Smooth muscle cell of the brain vasculature (primary cell): ENCODE measurements around the gene BNC2.

Experiments used
- DNase-seq: peaks from one replicate; pipeline ENCODE4 v3.0.0-alpha.2; 2012; ENCODE audit warnings: low read depth, low spot score

BNC2 gene

DNA sequence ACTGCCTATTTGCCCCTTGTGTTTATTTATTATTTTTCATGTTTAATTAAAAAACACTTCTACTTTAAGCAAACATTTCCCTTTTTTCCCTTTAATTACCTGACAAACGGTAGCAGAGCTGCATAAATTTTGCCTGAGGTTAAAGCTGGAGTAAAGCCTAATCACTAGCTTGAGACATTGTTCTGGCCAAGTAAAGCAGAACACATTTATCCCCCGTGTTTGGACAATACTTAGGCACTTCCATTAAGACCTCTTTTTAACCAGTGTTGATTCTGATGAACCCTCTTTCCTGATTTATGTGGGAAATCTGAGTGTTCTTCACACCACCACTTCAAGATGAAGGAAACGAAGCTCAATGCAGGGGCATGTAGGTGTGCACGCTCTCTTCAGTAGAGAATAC lies 54.5 kb downstream of the BNC2 start:
- no peak for DNase-seq

GRCh38 chr9:16815079-16815478 lies 55.4 kb downstream of the BNC2 start:
- DNase-seq = no peak

DNA sequence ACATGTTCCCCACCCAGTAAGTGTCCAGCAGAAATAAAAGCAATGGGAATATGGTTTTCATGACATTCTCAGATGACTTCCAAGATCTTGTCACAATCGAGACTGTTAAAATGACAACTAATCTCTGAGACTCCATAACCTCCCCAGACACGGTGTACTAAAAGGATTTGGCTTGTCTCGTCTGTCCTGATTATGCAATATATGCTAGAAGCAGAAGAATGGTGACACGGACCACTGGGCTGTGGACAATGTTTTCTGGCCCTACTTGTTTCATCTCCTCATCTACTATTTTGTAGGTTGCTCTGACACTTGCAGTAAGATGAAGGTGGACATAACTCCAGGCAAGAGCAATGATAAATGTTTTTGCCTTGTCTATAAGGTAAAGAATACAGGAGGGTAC lies 56.6 kb downstream of the BNC2 start:
- no peak for DNase-seq

GRCh38 chr9:16811987-16812685 lies 58.3 kb downstream of the BNC2 start:
- DNase-seq = no peak

DNA sequence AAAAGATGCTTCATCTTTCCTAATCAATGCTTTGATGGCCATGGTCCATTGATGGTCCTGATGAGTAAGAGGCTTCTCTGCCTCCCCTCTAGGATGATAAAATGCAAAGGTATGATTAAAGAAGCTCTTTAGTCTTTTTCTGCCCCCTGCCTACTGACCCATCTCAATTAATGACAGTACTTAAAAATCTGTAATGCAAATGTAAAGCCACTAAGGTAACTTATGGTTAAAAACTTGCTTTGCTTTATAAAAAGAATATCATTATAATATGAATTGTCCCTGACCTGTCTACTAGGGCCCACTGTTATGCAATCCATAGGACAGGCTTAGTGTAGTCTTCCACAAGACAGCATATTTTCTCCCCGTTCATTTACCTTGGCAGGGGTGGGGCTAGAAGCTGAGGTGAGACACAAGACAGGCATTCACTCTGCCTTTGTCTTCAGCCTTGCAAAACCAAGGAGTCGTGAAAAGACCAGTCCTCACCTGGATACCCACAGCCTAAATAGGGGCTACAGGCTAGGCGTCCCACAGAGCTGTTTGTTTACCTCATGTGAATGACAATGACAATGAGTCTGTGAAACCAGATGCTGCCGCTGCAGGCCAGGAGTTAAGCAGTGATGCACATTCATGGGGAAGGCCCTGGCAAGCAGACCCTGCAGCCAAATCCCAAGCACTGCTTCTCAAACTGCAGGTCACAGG lies 60.4 kb downstream of the BNC2 start:
- DNase-seq = no peak

- DNase-seq = no peak
Measured at GRCh38 chr9:16806674-16807073, 63.8 kb downstream of the BNC2 start.

DNA sequence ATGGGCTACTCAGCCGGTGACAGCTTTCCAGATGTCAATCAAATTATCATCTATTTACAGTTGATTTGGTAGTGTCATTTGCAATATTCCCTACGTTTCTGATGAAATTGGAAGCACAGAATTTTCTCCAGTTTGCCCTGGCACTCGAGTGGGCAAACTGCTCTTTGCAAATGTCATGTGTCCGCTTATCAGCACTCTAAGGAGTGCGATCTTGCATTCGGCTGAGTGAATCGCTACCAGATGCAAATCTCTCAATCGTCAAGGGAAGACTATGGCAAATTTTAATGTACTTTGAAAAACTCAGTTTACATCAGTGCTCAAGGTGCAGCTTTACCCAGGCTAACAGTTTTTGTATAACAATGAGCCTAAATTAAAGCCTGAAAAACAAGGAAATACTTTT lies 66.8 kb downstream of the BNC2 start:
- no peak for DNase-seq

DNA sequence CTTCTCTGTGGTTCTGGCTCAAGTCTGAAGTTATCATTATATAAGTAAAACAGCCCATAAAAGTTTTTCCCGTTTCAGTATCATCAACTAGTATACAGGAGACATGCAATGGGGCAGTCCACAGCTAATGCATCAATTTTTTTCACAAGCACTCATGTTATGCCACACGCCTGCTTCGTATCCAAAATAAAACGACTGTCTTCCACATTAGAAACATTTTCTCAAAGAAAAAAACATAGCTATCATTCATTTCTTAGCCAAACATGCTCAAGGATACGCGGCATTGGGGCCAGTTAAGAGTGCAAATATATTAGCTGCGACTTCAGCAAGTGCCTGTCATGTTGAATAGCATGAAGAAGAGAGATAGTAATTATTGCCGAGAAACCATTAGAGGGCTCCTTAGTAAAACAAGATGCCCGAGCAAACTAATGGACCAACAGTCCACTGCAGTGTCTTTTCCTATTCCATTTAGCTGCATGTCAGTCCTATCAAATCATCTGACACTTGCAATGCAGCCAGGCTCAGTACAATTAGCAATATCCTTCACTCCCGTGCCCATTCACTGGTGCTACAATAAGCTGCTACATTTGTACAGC lies 68.5 kb downstream of the BNC2 start:
- DNase-seq = no peak

- no peak for DNase-seq
Measured at GRCh38 chr9:16796304-16796825, 74.1 kb downstream of the BNC2 start.

GRCh38 chr9:16794871-16795639 lies 75.4 kb downstream of the BNC2 start:
- no peak for DNase-seq

- no peak for DNase-seq
Measured at GRCh38 chr9:16794103-16794502, 76.4 kb downstream of the BNC2 start.

- DNase-seq = no peak
Measured at GRCh38 chr9:16787724-16788123, 82.7 kb downstream of the BNC2 start.

DNA sequence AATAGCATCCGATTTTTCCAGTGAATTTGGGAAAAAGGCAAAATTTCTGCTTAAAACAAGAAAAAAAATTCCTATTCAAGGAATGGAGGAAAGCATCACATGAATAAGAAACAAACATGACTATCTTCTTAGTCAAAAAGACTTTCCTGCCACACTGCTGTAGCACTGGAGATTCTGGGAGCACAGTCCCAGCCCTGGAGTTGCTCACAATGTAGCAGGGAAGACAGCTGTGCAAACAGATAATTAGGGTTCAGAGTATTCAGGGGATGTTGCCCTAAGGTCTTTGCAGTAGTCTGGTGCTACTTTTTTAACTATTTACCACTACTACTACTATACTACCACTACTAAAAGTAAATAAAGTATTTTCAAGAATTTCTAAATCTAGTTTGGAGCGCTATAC lies 86.5 kb downstream of the BNC2 start:
- DNase-seq = no peak

GRCh38 chr9:16782490-16782889 lies 88.0 kb downstream of the BNC2 start:
- DNase-seq = no peak

GRCh38 chr9:16775330-16775729 lies 95.1 kb downstream of the BNC2 start:
- no peak for DNase-seq

GRCh38 chr9:16773617-16774016 lies 96.9 kb downstream of the BNC2 start:
- no peak for DNase-seq

- no peak for DNase-seq
Measured at GRCh38 chr9:16773116-16773515, 97.4 kb downstream of the BNC2 start.

GRCh38 chr9:16771356-16771755 lies 99.1 kb downstream of the BNC2 start:
- no peak for DNase-seq

GRCh38 chr9:16769291-16769690 lies 101.2 kb downstream of the BNC2 start:
- DNase-seq = no peak

- no peak for DNase-seq
Measured at GRCh38 chr9:16768816-16769215, 101.7 kb downstream of the BNC2 start.

DNA sequence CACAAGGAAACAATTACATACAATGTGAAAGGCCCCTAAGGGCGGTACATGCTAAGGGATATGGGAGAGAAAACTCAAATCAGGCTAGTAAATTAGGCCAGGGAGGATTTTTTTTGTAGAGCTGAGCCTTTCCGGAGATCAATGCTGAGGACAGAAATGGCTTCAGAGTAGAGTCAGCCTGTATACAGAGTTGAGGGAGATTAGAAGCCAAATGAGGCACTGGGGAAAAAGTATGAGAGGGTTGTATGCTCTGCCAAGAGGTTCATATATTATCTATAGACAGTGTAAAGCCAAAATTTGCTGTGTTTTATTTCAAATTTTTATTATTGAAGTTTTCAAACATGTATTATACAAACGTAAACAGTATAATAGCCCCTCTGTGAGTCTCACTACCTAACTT lies 103.1 kb downstream of the BNC2 start:
- DNase-seq = no peak

GRCh38 chr9:16763946-16764345 lies 106.5 kb downstream of the BNC2 start:
- DNase-seq = no peak
